GM21360 (cell line): ENCODE data around the gene SZRD1.
A peak's percentile ranks its signal among the peaks of the same experiment; 100 is the strongest.

Experiments
- ATAC-seq: cut with Tn5 transposase; IDR thresholded peaks from one replicate; pipeline ENCODE4 v1.9.1; 2021; ENCODE audit warnings: mild to moderate bottlenecking, moderate library complexity; ENCODE audit not compliant: unreplicated experiment

The SZRD1 gene

DNA sequence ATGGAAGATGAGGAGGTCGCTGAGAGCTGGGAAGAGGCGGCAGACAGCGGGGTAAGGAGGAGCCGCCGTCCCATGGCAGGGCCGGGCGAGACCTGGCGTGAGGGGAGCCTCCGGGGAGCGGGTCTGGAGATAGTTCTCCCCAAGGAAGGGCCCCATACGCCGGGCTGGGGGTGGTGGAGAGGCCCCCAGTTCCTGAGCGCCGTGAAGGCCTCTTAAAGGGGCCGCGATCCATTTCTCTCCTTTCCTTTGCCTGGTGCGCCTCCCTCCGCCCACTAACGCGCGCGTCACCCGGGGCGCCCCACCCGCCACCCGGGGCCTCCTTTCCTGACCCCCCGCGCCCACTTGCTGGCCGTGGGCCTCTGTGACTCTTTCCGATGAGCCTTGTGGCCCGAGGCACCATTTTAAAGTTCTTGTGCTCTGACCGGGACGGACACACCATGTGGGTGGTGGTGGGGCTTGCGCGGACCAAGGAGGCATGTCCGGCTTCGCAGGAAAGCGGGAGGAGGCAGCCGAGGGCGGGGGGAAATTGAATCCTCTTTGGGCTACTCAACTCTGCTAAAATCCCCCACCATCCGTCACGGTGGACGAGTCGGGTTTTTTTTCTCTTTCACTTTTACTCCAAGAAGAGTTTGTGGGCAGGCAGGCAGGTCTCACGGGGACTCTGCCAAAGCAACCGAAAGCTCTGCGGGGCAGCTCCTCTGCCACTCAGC, 371 bp downstream of the SZRD1 start:
- peak; percentile 56 for ATAC-seq

DNA sequence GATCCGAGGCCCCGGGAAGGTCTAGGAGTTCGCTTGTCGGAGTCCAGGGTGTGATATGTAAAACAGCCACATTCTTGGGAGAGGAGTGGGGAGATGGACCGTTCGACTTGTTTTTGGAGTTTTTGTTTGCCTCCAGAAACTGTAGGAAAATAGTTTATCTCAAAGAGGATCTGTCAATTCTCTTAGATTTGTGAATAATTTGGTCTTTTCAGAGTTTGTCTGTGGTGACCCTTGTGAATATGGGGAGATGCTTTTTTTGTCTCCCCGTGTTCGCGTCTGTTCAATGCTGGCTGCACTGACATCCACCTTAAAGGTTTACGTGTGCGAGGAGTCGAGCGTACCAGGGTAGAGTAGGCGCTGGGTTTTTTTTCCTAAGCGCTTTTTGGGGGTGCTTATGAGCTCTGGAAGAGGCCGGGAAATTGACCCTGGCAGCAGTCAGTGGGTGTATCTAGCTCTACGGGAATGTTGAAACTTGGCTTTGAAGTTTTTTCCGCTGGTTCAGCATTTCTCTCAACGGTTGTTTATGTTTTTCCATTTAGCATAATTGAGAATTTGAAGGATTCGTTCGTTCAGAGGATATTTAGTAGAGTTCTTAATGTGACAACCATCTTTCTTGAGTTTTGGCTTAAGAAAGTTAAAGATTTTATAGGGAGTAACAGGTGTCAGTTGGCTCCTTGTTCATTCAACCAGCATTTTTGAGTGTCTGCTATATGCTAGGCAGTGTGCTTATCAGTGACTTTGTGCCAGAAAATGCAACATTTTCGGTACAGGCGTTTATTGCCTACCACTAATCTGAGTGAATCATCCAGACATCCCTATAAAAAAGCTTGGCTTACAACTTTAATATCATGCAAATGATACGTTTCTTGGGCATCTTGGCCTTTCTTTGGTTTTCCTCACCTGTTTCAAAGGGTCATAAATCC, 1.2 kb downstream of the SZRD1 start:
- no peak for ATAC-seq

DNA sequence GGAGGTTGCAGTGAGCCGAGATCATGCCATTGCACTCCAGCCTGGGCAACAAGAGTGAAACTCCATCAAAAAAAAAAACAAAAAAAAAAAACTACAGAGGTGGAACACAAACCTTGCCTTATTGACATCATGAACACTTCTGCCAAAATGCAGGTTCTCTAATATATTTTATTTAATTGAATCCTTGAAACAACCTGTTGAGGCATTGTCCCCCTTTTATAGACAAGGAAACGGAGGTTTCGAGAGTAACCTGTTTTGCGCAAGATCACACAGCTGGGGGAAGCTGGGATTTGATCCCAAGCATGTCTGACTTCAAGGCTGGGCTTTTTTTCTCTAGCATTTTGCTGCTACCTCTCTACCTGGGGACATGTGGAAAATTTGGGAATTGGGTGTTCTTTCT, 2.8 kb downstream of the SZRD1 start:
- ATAC-seq: no peak

DNA sequence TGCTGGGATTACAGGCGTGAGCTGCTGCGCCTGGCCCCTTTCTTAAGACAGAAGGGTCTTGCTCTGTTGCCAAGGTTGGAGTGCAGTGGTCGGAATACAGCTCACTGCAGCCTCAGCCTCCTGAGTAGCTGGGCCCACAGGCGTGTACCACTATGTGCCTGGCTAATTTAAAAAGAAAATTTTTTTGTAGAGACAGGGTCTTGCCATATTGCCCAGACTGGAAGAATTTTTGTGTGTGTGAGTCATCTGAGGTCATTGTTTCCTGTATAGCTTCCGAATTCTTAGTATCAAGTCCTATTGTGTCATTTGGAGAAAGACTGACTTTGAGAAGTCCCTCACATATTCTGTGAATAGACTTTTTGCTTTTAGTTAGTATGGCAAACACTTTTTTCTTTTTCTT, 4.7 kb downstream of the SZRD1 start:
- ATAC-seq: no peak

DNA sequence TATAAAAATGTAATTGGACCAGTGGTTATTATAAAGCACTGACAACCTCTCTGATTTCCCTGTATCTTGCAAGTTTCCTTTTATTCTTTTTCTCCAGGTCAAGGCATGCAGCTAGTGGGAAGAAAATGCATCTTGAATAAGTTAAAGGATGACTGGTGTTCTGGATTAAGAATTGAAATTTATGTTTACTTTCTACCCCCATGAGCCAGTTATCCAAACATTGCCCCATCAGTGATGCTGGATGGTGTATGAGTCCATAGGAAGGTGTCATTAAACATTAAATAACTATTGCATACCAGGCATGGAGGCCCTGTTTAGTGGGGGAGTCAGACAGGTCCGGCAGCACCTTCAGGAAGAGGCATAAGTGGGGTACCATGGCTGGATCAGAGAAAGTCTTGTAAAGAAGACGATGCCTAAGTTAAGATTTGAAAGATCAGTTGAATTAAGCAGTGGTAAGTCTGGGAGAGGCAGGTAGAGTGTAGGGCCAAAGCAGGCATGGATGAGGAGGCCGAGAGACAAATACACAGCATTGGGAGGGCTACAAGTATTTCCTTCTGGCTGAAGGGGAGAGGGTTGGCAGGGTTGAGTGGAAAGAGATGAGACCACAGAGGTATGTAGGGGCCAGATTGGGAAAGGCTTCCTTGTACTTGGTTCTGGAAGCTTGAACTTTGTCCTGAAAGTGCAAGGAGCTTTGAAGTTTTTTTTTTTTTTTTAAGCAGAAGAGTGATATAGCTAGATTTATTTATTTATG, 5.7 kb downstream of the SZRD1 start:
- no peak for ATAC-seq

DNA sequence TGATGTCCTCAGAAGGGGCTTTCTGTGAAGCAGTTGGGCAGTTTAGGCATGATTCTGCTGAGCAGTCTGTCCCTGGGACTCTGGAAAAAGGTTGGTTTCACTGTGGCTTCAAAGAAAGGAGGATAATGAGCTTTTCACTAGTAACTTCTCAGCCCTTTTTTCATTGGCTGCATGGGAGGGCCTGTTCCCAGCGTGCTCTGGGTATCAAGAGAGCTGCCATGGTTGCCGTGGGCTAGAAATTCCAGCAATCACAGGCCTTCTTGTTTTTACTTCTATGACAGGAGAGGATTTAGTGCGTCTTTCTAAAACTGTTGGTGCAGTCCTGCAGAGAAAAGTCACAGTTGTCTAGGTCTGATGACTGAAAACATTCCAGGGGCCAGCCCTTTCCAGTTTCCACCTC, 7.2 kb downstream of the SZRD1 start:
- no peak for ATAC-seq

DNA sequence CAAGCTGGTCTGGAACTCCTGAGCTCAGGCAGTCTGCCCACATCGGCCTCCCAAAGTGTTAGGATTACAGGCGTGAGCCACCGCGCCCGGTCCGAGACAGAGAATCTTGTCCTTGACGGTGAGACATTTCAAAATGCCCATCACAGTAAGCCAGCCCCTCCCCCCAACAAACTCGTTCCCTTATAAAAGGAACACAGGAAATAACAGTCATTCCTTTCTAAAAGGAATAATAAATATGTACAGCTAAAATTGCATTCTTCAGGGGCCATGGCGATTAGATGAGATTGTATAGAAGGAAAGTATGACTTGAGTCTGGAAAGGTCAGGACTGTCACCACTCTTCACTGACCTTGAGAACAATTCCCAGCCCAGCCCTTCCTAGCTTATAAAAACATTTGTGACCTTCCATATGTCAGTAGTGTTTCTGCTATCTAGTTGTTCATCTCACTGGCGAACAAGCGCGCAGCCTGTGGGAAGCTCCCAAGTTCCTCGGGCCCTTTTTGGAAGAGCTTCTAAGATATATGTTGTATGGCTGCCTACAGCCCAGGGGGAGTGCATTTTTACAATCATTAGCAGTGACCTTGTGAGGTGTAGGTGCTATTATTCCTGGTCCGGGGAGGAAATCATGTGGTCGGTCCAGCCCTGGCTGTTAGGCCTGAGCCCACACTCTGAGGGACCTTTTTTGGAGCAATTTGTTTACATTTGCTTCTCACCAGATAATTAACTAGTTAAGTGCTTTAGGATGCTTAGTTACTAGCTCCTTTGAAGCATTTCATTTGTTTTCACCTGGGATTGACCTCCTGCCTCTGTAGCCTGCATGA, 8.7 kb downstream of the SZRD1 start:
- no peak for ATAC-seq

DNA sequence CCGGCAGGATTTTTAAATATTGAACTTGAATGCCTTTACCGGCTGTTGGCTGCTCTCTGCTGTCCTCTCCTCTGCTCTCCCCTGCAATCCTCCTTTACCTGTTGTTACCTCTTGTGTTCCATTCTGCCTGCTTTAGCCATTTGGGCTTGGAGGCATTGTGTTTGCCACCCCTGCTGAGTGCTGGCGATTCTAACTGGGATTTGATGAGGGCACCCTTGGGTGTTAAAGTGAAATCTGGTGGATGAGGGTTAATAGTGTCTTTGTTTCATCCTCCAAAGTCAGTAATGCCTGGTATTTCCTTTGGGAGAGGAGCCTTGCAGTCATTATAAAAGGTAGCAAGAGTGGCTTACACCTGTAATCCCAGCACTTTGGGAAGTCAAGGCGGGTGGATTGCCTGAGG, 9.9 kb downstream of the SZRD1 start:
- no peak for ATAC-seq

DNA sequence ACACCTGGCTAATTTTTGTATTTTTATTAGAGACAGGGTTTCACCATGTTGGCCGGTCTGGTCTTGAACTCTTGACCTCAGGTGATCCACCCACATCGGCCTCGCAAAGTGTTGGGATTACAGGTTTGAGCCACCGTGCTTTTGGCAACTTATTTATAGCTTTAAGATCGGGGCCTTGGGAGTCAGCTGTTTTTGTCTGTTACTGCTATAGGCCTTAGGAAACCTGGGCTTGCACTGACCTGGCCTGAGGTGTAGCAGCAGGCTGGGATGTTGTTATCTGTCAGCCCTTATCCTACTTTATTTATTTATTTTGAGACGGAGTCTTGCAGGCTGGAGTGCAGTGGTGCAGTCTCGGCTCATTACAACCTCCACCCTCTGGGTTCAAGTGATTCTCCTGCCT, 11.4 kb downstream of the SZRD1 start:
- no peak for ATAC-seq

DNA sequence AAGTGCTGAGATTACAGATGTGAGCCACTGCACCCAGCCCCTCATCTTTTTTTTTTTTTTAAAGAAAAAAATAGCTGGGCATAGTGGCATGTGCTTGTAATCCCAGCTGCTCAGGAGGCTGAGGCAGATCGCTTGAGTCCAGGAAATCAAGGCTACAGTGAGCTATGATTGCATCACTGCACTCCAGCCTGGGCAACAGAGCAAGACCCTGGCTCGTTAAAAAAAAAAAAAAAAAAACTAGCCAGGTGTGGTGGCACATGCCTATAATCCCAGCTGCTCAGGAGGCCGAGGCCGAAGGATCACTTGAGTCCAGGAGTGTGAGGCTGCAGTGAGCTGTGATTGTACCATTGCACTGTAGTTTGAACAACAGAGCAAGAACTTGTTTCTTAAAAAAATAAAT, 13.8 kb downstream of the SZRD1 start:
- ATAC-seq: no peak

DNA sequence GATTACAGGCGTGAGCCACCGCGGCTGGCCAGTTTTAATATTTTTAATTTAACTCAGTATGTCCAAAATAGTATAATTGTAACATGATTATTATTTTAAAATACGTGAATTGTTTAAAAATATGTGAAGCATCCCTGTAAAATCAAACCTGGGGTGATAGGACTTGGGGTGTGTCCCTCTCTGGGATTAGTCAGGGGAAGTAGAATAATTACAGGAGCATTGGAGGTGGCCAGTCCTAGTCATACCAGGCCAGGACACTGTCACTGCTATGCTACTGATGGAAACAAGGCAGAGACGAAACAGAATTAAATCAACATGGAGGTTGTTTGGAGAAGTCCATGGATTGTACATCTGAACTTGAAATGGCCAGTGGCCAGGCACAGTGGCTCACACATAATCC, 16.8 kb downstream of the SZRD1 start:
- no peak for ATAC-seq

DNA sequence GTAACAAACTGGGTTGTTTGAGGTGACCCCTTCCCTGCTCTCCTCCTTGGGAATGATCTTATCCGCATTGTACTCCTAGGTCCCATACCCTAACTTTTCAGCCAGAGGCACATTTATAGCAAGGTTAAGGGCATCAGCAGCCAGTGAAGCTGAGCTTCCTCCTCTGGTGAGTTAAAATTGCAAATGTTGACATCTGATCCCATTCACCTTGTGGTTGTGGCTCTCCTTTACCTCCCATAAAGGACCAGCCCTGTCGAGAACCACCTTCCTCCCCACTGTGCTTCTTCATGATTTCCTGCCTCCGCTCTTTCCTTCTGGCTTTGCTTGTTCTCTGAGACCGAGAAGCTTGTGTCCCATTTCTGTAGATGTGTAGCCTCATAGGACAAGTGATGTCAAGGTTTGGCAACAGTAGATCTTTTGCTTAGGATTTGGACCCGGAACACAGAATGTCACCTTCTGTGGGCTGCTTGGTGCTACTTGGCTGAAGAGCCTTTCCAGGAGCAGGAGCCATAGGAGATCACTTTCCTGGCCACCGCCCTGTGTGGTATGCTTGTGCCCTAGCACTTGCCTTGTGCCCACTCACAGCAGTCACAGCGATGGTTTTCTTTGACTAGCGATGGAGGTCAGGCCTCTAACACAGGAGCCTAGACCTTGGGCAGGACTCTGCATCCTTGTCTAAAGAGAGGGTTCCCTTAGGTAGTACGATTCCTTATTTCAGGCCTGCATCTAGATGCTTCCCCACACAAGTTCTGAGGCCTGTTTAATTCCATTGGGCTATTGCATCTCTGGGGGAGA, 18.8 kb downstream of the SZRD1 start:
- ATAC-seq: no peak

DNA sequence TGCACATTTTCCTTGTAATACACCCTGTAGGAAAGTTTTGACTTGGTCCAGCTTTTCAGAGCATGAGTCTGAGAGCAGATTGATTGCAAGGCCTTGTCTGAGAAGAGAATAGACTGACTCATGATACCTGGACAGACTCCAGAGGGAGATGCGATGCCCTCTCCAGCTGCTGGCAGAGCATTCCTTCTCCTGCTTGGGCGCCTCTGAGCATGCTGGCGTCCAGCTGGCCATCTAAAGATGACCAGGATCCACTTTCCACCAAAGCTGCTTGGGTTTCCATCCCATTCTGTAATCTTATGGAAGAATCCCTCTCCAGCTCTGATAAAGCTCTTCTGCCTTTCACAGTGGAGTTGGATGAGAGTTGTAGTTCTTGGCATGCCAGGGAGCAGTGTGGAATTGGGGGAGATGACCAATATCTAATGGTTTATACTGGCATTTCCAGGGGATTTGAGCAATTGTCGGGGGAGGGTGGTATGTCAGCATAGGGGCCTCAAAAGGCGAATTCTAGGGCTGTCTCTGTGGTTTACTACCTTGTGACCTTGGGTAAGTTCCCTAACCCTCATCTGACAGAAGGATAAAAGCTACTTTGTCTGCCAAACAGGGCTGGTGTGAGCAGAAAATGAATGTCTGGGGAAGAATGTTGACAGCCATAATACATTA, 19.5 kb downstream of the SZRD1 start:
- ATAC-seq: no peak

DNA sequence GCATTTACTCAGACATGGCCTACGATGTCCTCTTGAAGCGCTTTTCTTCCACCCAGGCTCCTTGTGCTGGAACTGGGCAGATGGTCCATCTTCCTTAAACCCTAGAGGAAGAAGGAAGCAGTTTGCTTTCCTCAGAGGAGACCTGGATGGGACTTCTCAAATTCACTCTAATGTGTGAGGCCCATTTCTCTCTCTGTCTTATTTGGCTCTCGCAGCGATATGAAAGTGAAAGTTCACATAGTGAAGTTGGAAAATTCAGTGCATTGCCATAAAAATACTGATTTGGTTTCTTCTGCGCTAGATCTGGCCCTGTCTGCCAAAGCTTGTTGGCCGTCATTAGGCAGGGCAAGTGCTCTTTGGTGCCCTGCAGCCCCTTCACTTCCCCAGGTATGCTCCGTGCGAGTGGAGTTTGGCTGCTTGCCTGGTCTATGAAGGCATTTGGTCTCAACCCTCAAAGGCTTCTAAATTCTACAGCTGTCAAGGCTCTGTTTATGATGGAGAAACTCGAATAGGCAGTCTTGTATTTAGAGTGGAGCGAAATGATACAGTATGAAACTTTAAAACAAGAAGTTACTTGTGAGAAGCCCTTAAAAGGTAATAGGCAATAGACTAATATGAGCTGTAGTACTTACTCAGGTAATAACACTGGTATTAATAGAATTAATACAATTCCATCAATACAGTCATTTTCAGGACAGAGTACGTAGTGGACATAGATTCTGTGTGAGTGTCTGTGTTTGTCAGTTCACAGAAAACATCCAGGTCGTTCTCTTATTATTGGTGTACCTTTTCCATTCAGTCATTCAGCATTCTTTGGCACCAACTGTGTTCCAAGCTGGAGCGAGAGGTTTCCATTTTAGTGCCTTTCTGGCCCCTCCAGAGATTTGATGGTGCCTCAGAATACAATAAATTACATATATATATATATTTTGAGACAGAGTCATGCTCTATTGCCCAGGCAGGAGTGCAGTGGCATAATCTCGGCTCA, 20.5 kb downstream of the SZRD1 start:
- no peak for ATAC-seq

DNA sequence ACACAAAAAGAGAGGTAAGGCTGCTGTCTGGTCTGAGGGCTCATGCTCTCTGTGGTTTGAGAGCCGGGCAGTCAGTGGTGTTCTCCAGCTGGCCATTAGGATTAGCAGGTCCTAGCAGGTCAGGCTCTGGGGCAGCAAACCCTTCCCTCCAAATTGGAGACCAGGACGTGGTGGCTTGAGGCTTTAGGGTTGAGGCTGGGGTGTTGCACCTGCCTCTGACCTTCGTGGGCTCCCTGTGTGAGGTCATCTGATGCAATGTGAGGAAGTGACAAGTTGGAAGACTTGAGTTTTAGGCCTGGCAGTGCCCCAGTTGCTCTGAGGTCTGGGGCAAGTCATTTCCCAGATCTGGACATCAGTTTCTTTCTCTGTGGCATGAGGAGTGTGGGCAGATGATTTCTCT, 24.4 kb downstream of the SZRD1 start:
- no peak for ATAC-seq

DNA sequence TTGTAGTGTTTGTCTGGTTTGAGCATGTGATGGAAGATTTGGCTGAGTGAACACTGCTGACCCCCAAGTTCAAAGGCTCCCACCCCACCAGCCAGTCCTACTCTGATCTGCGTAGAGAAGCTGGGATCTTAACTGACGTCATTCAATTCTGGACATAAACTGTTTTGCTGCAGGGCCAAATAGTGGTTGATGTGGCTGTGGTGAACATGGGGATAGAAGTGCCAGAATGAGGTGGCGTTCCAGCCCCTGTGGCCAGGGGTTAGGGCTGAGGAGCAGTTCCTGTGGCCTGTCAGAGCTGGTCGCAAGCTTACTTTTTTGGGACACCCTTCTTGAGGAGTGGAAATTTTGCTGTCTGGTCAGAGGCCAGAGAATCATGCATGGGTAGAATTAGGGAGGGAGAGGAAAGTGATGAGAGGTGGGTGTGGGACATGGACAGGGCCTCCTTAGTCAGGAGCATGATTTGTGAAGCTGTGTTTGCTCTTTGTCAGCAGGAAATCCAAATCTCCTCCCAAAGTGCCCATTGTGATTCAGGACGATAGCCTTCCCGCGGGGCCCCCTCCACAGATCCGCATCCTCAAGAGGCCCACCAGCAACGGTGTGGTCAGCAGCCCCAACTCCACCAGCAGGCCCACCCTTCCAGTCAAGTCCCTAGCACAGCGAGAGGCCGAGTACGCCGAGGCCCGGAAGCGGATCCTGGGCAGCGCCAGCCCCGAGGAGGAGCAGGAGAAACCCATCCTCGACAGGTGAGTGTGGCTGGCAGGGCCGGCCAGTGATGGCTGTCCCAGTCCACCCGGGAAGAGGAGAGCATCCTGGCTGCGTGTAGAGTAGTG, 25.9 kb downstream of the SZRD1 start:
- no peak for ATAC-seq
